Caco-2 (cell line): ENCODE results near the gene PYGL. TPM values are rescaled to one million over a fixed set of nuclear protein-coding genes. Genes with fewer than 3 reads are reported as not detected.
A peak's percentile ranks its signal among the peaks of the same experiment; 100 is the strongest.

ENCODE experiments used
- BruUV-seq: library from RNA; stranded (reverse); fragments of 400-500 nt; replicated peaks from 2 replicates; lab custom pipeline; 2021; lab: Mats Ljungman, UMichigan
- CTCF ChIA-PET: fragments of 300-600 bp; sonication (Branson Sonifier 250); formaldehyde crosslinking; loops from one replicate; lab custom pipeline; 2022; ENCODE audit warnings: antibody characterized with exemption; lab: Charles Lee
- POLR2A ChIA-PET: fragments of 300-600 bp; sonication (Branson Sonifier 250); formaldehyde crosslinking; loops from one replicate; lab custom pipeline; 2022; ENCODE audit warnings: antibody characterized with exemption; lab: Charles Lee
- DNase-seq, 2 experiments: peaks; one replicate each; pipeline versions ENCODE4 v3.0.0 to v3.0.0-alpha.2; 2020 to 2022
- H3K27me3 ChIP-seq: replicated peaks from 2 replicates; pipeline ENCODE4 v1.6.0; 2011; ENCODE audit warnings: low read length; ENCODE audit not compliant: control insufficient read depth, insufficient read depth
- H3K36me3 ChIP-seq: 2 replicates; pipeline ENCODE4 v1.5.1; 2011; ENCODE audit warnings: low read length; ENCODE audit not compliant: control insufficient read depth, insufficient read depth
- H3K4me1 ChIP-seq: fragments of 250-450 bp; sonication (Bioruptor Pico); 2 replicates; pipeline ENCODE4 v1.5.1; 2020; ENCODE audit warnings: mild to moderate bottlenecking
- H3K4me3 ChIP-seq: 2 replicates; pipeline ENCODE4 v1.5.1; 2011; ENCODE audit warnings: low read depth, mild to moderate bottlenecking, control low read depth, low read length
- H3K9me3 ChIP-seq: fragments of 250-450 bp; sonication (Bioruptor Pico); 2 replicates; pipeline ENCODE4 v1.5.1; 2020; ENCODE audit warnings: mild to moderate bottlenecking, moderate library complexity
- H3K27ac Mint-ChIP-seq: one replicate; pipeline ENCODE4 v1.8.0; 2022; ENCODE audit warnings: mixed read lengths; ENCODE audit not compliant: unreplicated experiment
- H3K27me3 Mint-ChIP-seq: one replicate; pipeline ENCODE4 v1.8.0; 2022; ENCODE audit warnings: mixed read lengths; ENCODE audit not compliant: insufficient read depth, unreplicated experiment
- H3K36me3 Mint-ChIP-seq: one replicate; pipeline ENCODE4 v1.8.0; 2022; ENCODE audit warnings: mild to moderate bottlenecking, mixed read lengths; ENCODE audit not compliant: insufficient read depth, unreplicated experiment
- H3K4me1 Mint-ChIP-seq: one replicate; pipeline ENCODE4 v1.8.0; 2022; ENCODE audit warnings: low read depth, mixed read lengths; ENCODE audit not compliant: unreplicated experiment
- H3K4me3 Mint-ChIP-seq: one replicate; pipeline ENCODE4 v1.8.0; 2022; ENCODE audit warnings: mild to moderate bottlenecking, moderate library complexity, mixed read lengths; ENCODE audit not compliant: unreplicated experiment
- H3K9me3 Mint-ChIP-seq: one replicate; pipeline ENCODE4 v1.8.0; 2022; ENCODE audit warnings: mixed read lengths; ENCODE audit not compliant: unreplicated experiment
- CTCF ChIP-seq, 2 experiments: fragments of 200-600 bp in 1 of 2; IDR thresholded peaks; 1 replicate in 1 of 2; 2 replicates in 1 of 2; pipeline versions ENCODE4 v1.5.1 to v1.8.0; 2011 to 2022; ENCODE audit warnings: antibody characterized with exemption in 1 of 2, control low read depth in 1 of 2, inconsistent platforms in 1 of 2, low read depth in 1 of 2, low read length in 1 of 2, mild to moderate bottlenecking in 1 of 2, moderate library complexity in 1 of 2; ENCODE audit not compliant: insufficient read depth in 1 of 2, severe bottlenecking in 1 of 2, unreplicated experiment in 1 of 2
- intact Hi-C: fragments of 100-400 bp; cut with micrococcal nuclease; formaldehyde crosslinking; loops from one replicate; pipeline ENCODE4 v1.10.0; 2022; ENCODE audit not compliant: unreplicated experiment
- total RNA-seq: library from RNA; stranded (reverse); gene quantifications from 2 replicates; pipeline ENCODE4 v1.2.3, GENCODE V29; 2022

PYGL gene
- total RNA-seq, 1 experiment from 2014 or later = 98.1 TPM

- POLR2A ChIA-PET = interaction anchor here (0.9 kb wide), 1 partner anchor 33 kb away, joined by 3 read pairs; the partner anchor contains the start of gene PYGL
- TF ChIP-seq CTCF (IDR thresholded peaks at IDR 0.05; ENCODE audit: insufficient read depth in 1 of 2, low read depth in 1 of 2, low read length in 1 of 2, severe bottlenecking in 1 of 2, unreplicated experiment in 1 of 2) = no peak
- Histone ChIP-seq H3K36me3 (no peaks in the 10 kb centered on the region; the same call in 1 of the 2 replicates), H3K4me3 (no peak overlapping the region), H3K9me3 (no peaks in the 10 kb centered on the region), H3K4me1 (no peaks in the 10 kb centered on the region; the same call in 1 of the 2 replicates), H3K27me3 (no peaks in the 10 kb centered on the region)
- Mint-ChIP-seq H3K4me3 (no peak overlapping the region), H3K27ac (no peak overlapping the region), H3K27me3 (no peaks in the 10 kb centered on the region), H3K9me3 (no peaks in the 10 kb centered on the region), H3K4me1 (no peaks in the 10 kb centered on the region), H3K36me3 (peaks cover 20% of the 10 kb centered on the region)
- no TSS peak for BruUV-seq
- peak; percentile 21 to 58 for DNase-seq
- intact Hi-C loops = no loop called here
- CTCF ChIA-PET = no interaction called here
Measured at GRCh38 chr14:50910495-50911420, 33.5 kb downstream of the PYGL start.

GRCh38 chr14:50906326-50907065 lies 37.8 kb downstream of the PYGL start:
- Mint-ChIP-seq H3K27ac (no peak overlapping the region), H3K27me3 (no peaks in the 10 kb centered on the region), H3K9me3 (no peaks in the 10 kb centered on the region), H3K4me3 (no peak overlapping the region), H3K36me3 (peaks cover 12% of the 10 kb centered on the region), H3K4me1 (no peaks in the 10 kb centered on the region)
- Histone ChIP-seq H3K27me3 (no peaks in the 10 kb centered on the region), H3K36me3 (no peaks in the 10 kb centered on the region; the same call in 1 of the 2 replicates), H3K9me3 (no peaks in the 10 kb centered on the region), H3K4me3 (no peak overlapping the region), H3K4me1 (no peaks in the 10 kb centered on the region; the same call in 1 of the 2 replicates)
- no peak for TF ChIP-seq CTCF (IDR thresholded peaks at IDR 0.05; ENCODE audit: insufficient read depth in 1 of 2, low read depth in 1 of 2, low read length in 1 of 2, severe bottlenecking in 1 of 2, unreplicated experiment in 1 of 2)
- no peak for DNase-seq
- intact Hi-C loops = no loop called here
- ChIA-PET POLR2A (no interaction called here), CTCF (no interaction called here)
- no TSS peak for BruUV-seq

GRCh38 chr14:50904719-50905118 lies 39.6 kb downstream of the PYGL start:
- intact Hi-C loops = no loop called here
- Histone ChIP-seq H3K4me3 (no peak overlapping the region), H3K9me3 (no peaks in the 10 kb centered on the region), H3K4me1 (no peaks in the 10 kb centered on the region), H3K36me3 (no peaks in the 10 kb centered on the region; the same call in 1 of the 2 replicates), H3K27me3 (no peaks in the 10 kb centered on the region)
- no peaks in the 10 kb centered on the region for H3K9me3 Mint-ChIP-seq
- no peak overlapping the region for H3K27ac Mint-ChIP-seq
- H3K4me3 Mint-ChIP-seq = no peak overlapping the region
- no TSS peak for BruUV-seq
- H3K27me3 Mint-ChIP-seq = no peaks in the 10 kb centered on the region
- H3K4me1 Mint-ChIP-seq = no peaks in the 10 kb centered on the region
- ChIA-PET POLR2A (no interaction called here), CTCF (no interaction called here)
- H3K36me3 Mint-ChIP-seq = peaks cover 8% of the 10 kb centered on the region
- TF ChIP-seq CTCF (IDR thresholded peaks at IDR 0.05; ENCODE audit: insufficient read depth in 1 of 2, low read depth in 1 of 2, low read length in 1 of 2, severe bottlenecking in 1 of 2, unreplicated experiment in 1 of 2) = no peak
- DNase-seq = no peak
